ENCODE data around the gene PCSK5. TPM values are rescaled to one million over a fixed set of nuclear protein-coding genes. Genes with fewer than 3 reads are reported as not detected.

The PCSK5 gene
- total and polyA plus RNA-seq, 2 donors (not counting 1 experiment from before 2014, with no cell fraction given), result 0.09 TPM; not detected in 1

DNA sequence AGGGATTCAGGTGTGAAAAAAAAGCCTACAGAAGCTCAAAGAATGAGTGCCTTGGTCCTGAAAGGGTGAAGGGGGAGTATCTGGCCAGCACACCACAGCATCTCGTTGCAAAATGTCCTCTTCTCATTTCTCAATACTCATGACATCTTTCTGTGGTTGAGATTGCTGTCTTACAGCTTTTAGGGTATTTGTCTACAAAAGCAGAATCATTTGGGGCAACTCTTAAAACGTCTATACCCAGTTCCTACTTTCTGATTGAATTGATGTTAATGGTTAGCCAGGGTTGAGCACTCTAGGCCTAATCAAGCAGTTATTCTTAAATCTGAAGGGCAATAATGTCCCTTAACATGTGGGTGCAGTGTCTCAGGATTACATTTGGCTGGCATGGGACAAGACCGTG, 21.2 kb upstream of the PCSK5 start:
- Histone ChIP-seq H4K20me1 (ENCODE audit: control insufficient read depth, insufficient read depth, low read length, poor library complexity, severe bottlenecking) (no peaks in the 10 kb centered on the region), H3K27me3 (replicated peaks in 1 of 4; ENCODE audit: control extremely low read depth in 1 of 4, control insufficient read depth in 3 of 4, insufficient read depth in 4 of 4, low read length in 3 of 4) (no peaks in the 10 kb centered on the region), H3K9me3 (ENCODE audit: control extremely low read depth in 1 of 3, control insufficient read depth in 2 of 3, insufficient read depth in 1 of 3, low read length in 2 of 3) (no peaks in the 10 kb centered on the region), H3K4me3 (ENCODE audit: control extremely low read depth in 1 of 5, extremely low read depth in 1 of 5, insufficient read depth in 1 of 5, low read depth in 2 of 5, low read length in 4 of 5) (no peak overlapping the region), H3K27ac (ENCODE audit: low read length in 2 of 2) (no peak overlapping the region), H3K4me1 (ENCODE audit: control insufficient read depth in 2 of 2, insufficient read depth in 2 of 2, low read length in 2 of 2) (no peaks in the 10 kb centered on the region), H3K9ac (ENCODE audit: low read length) (no peak overlapping the region), H3K79me2 (ENCODE audit: control insufficient read depth, insufficient read depth, low read length) (no peaks in the 10 kb centered on the region), H3K36me3 (replicated peaks in 1 of 2; ENCODE audit: control extremely low read depth in 1 of 2, control insufficient read depth in 1 of 2, extremely low read depth in 1 of 2, insufficient read depth in 2 of 2, low read length in 1 of 2) (no peaks in the 10 kb centered on the region), H2AFZ (ENCODE audit: insufficient read depth, low read depth, low read length, poor library complexity, severe bottlenecking) (no peak overlapping the region), H3K4me2 (replicated peaks; ENCODE audit: low read depth, low read length, poor library complexity, severe bottlenecking) (no peak overlapping the region)
- DNase-seq, result no peak
- H3K27me3 Mint-ChIP-seq, result peaks cover 7% of the 10 kb centered on the region
- POLR2A ChIA-PET, result no interaction called here
- WGBS (ENCODE audit: insufficient coverage), result no CpG with 5 or more reads among the region's 3 CpGs
- no peak for ATAC-seq (ENCODE audit: low read depth)
- intact Hi-C loops (cut with micrococcal nuclease), result loop anchor here (5.0 to 10.0 kb wide), 2 partner anchors 436 to 1092 kb away; no protein-coding TSS in a partner anchor
- CTCF ChIA-PET, result interaction anchor here (1.4 to 1.7 kb wide), 2 partner anchors 8 to 19 kb away, joined by 3 read pairs; no protein-coding TSS in a partner anchor
- no peaks in the 10 kb centered on the region for H3K9me3 Mint-ChIP-seq (ENCODE audit: insufficient read depth)
- no peak overlapping the region for H3K4me3 Mint-ChIP-seq
- H3K4me1 Mint-ChIP-seq, result no peaks in the 10 kb centered on the region
- H3K27ac Mint-ChIP-seq, result no peak overlapping the region
- TF ChIP-seq, protein P1, sequence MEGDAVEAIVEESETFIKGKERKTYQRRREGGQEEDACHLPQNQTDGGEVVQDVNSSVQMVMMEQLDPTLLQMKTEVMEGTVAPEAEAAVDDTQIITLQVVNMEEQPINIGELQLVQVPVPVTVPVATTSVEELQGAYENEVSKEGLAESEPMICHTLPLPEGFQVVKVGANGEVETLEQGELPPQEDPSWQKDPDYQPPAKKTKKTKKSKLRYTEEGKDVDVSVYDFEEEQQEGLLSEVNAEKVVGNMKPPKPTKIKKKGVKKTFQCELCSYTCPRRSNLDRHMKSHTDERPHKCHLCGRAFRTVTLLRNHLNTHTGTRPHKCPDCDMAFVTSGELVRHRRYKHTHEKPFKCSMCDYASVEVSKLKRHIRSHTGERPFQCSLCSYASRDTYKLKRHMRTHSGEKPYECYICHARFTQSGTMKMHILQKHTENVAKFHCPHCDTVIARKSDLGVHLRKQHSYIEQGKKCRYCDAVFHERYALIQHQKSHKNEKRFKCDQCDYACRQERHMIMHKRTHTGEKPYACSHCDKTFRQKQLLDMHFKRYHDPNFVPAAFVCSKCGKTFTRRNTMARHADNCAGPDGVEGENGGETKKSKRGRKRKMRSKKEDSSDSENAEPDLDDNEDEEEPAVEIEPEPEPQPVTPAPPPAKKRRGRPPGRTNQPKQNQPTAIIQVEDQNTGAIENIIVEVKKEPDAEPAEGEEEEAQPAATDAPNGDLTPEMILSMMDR (IDR thresholded peaks at IDR 0.05), result no peak
- no peak for TF ChIP-seq EZH2 (IDR thresholded peaks at IDR 0.05; ENCODE audit: borderline replicate concordance, insufficient read depth, low read depth, low read length, poor library complexity, severe bottlenecking)

DNA sequence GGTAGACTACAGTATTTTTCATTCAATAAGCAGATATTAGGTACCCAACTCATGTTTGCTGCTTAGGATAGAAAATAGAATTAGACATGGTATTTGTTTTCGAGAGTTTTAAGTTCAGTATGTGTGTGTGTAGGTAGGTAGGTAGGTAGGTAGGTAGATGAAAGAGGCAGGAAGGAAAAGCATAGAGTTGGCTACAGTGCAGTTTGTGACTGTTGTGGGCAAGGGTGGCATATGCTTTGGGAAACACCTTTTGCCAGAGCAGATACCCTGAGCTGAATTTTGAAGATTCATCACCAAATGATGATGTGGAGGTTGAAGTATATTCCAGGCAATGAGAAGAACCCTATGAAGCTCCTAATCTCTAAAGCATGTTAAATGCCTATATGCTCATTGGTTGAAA, 20.0 kb upstream of the PCSK5 start:
- Mint-ChIP-seq H3K9me3 (ENCODE audit: insufficient read depth) (no peaks in the 10 kb centered on the region), H3K27me3 (peaks cover 10% of the 10 kb centered on the region), H3K4me3 (no peak overlapping the region), H3K27ac (no peak overlapping the region), H3K4me1 (no peaks in the 10 kb centered on the region)
- intact Hi-C loops (cut with micrococcal nuclease), result no loop called here
- TF ChIP-seq, protein P1 (IDR thresholded peaks at IDR 0.05), result no peak
- no peak for TF ChIP-seq EZH2 (IDR thresholded peaks at IDR 0.05; ENCODE audit: borderline replicate concordance, insufficient read depth, low read depth, low read length, poor library complexity, severe bottlenecking)
- H3K27me3 ChIP-seq (replicated peaks in 1 of 4; ENCODE audit: control extremely low read depth in 1 of 4, control insufficient read depth in 3 of 4, insufficient read depth in 4 of 4, low read length in 3 of 4), result no peaks in the 10 kb centered on the region
- CTCF ChIA-PET, result no interaction called here
- ATAC-seq (ENCODE audit: low read depth) (no peak), DNase-seq (no peak)
- H4K20me1 ChIP-seq (ENCODE audit: control insufficient read depth, insufficient read depth, low read length, poor library complexity, severe bottlenecking), result no peaks in the 10 kb centered on the region
- WGBS (ENCODE audit: insufficient coverage), result 90% methylated on average over 1 of the region's 1 CpG
- H3K4me2 ChIP-seq (replicated peaks; ENCODE audit: low read depth, low read length, poor library complexity, severe bottlenecking), result no peak overlapping the region
- no peak overlapping the region for H3K4me3 ChIP-seq (ENCODE audit: control extremely low read depth in 1 of 5, extremely low read depth in 1 of 5, insufficient read depth in 1 of 5, low read depth in 2 of 5, low read length in 4 of 5)
- H2AFZ ChIP-seq (ENCODE audit: insufficient read depth, low read depth, low read length, poor library complexity, severe bottlenecking), result no peak overlapping the region
- H3K4me1 ChIP-seq (ENCODE audit: control insufficient read depth in 2 of 2, insufficient read depth in 2 of 2, low read length in 2 of 2), result no peaks in the 10 kb centered on the region
- no peaks in the 10 kb centered on the region for H3K9me3 ChIP-seq (ENCODE audit: control extremely low read depth in 1 of 3, control insufficient read depth in 2 of 3, insufficient read depth in 1 of 3, low read length in 2 of 3)
- H3K36me3 ChIP-seq (replicated peaks in 1 of 2; ENCODE audit: control extremely low read depth in 1 of 2, control insufficient read depth in 1 of 2, extremely low read depth in 1 of 2, insufficient read depth in 2 of 2, low read length in 1 of 2), result no peaks in the 10 kb centered on the region
- POLR2A ChIA-PET, result no interaction called here
- no peaks in the 10 kb centered on the region for H3K79me2 ChIP-seq (ENCODE audit: control insufficient read depth, insufficient read depth, low read length)
- no peak overlapping the region for H3K9ac ChIP-seq (ENCODE audit: low read length)
- no peak overlapping the region for H3K27ac ChIP-seq (ENCODE audit: low read length in 2 of 2)
